Measurements from ENCODE around the gene FAM13A. TPM values are rescaled to one million over a fixed set of nuclear protein-coding genes. Genes with fewer than 3 reads are reported as not detected.

Gene FAM13A
- total and polyA plus RNA-seq, 2 donors (not counting 3 experiments of a cell fraction or from before 2014, with no cell fraction given), result 3.3 to 10.5 TPM

DNA sequence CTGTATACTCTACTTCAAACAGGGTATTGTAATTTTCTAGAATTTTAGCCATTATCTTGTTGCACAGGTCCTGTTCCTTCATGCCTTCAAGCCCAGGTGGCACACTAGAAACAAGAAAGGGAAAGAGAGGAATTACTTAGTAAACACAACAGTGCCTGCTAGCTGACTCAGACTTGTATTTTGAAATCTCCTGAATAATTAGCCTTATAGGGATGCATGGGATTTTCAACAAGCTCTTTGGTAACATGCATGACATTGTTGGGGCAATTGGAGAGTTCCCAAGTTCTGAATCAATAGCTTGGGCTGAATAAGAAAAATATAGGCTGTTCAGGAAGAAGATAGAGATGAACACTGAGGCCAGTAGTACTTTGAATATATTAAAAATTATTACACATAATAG is 118.8 kb downstream of the FAM13A start:
- POLR2A ChIA-PET, result no interaction called here
- Histone ChIP-seq H3K4me1 (ENCODE audit: control insufficient read depth, extremely low read depth, insufficient read depth, low read length) (no peaks in the 10 kb centered on the region), H3K9me3 (replicated peaks; ENCODE audit: control insufficient read depth, insufficient read depth, low read length) (no peaks in the 10 kb centered on the region), H3K36me3 (ENCODE audit: control insufficient read depth in 2 of 2, extremely low read depth in 1 of 2, insufficient read depth in 2 of 2, low read length in 2 of 2) (no peaks in the 10 kb centered on the region), H3K9me1 (replicated peaks; ENCODE audit: control insufficient read depth, extremely low read depth, insufficient read depth, low read length) (no peaks in the 10 kb centered on the region), H3K27me3 (ENCODE audit: control insufficient read depth in 2 of 2, insufficient read depth in 2 of 2, low read length in 2 of 2) (no peaks in the 10 kb centered on the region), H3K9ac (replicated peaks; ENCODE audit: extremely low read depth, insufficient read depth, low read length) (no peak overlapping the region), H3K79me2 (ENCODE audit: control insufficient read depth, insufficient read depth, low read length) (no peaks in the 10 kb centered on the region), H2AFZ (ENCODE audit: low read depth, low read length) (no peak overlapping the region), H3K27ac (ENCODE audit: insufficient read depth, low read depth, low read length) (no peak overlapping the region), H3K4me3 (replicated peaks in 1 of 3; ENCODE audit: insufficient read depth in 1 of 3, low read depth in 1 of 3, low read length in 3 of 3) (no peak overlapping the region), H3K4me2 (ENCODE audit: insufficient read depth, low read length) (no peak overlapping the region), H4K20me1 (replicated peaks; ENCODE audit: control insufficient read depth, extremely low read depth, insufficient read depth, low read length) (no peaks in the 10 kb centered on the region)
- DNase-seq (ENCODE audit: low read depth, low spot score) (peak; percentile 21), FAIRE-seq (no peak)
- dilution Hi-C loops (cut with MboI; ENCODE audit: extremely low pct_ligation_motif_present, low sequenced_read_pairs) (no loop called here), intact Hi-C loops (cut with micrococcal nuclease) (no loop called here)
- no peak for TF ChIP-seq EZH2 (IDR thresholded peaks at IDR 0.05; ENCODE audit: borderline replicate concordance, low read depth, low read length, severe bottlenecking)
- no peak for TF ChIP-seq POLR2A (IDR thresholded peaks at IDR 0.05; ENCODE audit: low read depth, low read length)
- TF ChIP-seq JUN (IDR thresholded peaks at IDR 0.05; ENCODE audit: borderline replicate concordance, insufficient read depth, insufficient read length, low read depth), result no peak
- BruUV-seq (replicated peaks), result no TSS peak
- CTCF ChIA-PET, result interaction anchor here (0.8 to 1.3 kb wide), 3 partner anchors 14 to 423 kb away, joined by 3 read pairs; no protein-coding TSS in a partner anchor

DNA sequence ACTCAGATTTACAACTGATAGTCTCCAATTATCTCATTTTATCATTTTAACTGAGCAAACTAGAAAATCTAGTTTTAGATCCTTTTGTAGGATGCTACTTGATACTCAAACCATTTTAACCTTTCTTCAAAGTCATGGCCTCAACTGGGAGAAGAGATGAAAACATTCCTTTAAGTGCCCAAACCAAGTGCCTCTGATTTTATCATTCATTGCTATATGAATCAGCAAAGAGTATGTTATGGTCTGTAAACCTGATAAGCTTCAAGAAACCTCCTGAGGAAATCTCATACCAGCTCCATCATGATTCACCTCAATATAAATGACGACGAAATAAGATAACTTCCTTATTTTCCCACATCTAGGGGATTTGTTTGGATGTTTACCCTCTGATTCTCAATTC is 119.9 kb downstream of the FAM13A start:
- Histone ChIP-seq H2AFZ (ENCODE audit: low read depth, low read length) (no peak overlapping the region), H3K4me3 (replicated peaks in 1 of 3; ENCODE audit: insufficient read depth in 1 of 3, low read depth in 1 of 3, low read length in 3 of 3) (no peak overlapping the region), H3K9me3 (replicated peaks; ENCODE audit: control insufficient read depth, insufficient read depth, low read length) (no peaks in the 10 kb centered on the region), H3K27ac (ENCODE audit: insufficient read depth, low read depth, low read length) (no peak overlapping the region), H3K9me1 (replicated peaks; ENCODE audit: control insufficient read depth, extremely low read depth, insufficient read depth, low read length) (no peaks in the 10 kb centered on the region), H3K27me3 (ENCODE audit: control insufficient read depth in 2 of 2, insufficient read depth in 2 of 2, low read length in 2 of 2) (no peaks in the 10 kb centered on the region), H3K9ac (replicated peaks; ENCODE audit: extremely low read depth, insufficient read depth, low read length) (no peak overlapping the region), H3K4me1 (ENCODE audit: control insufficient read depth, extremely low read depth, insufficient read depth, low read length) (no peaks in the 10 kb centered on the region), H3K36me3 (ENCODE audit: control insufficient read depth in 2 of 2, extremely low read depth in 1 of 2, insufficient read depth in 2 of 2, low read length in 2 of 2) (no peaks in the 10 kb centered on the region), H3K79me2 (ENCODE audit: control insufficient read depth, insufficient read depth, low read length) (no peaks in the 10 kb centered on the region), H3K4me2 (ENCODE audit: insufficient read depth, low read length) (no peak overlapping the region), H4K20me1 (replicated peaks; ENCODE audit: control insufficient read depth, extremely low read depth, insufficient read depth, low read length) (no peaks in the 10 kb centered on the region)
- FAIRE-seq (no peak), DNase-seq (ENCODE audit: low read depth, low spot score) (no peak)
- BruUV-seq (replicated peaks), result no TSS peak
- intact Hi-C loops (cut with micrococcal nuclease), result no loop called here
- ChIA-PET POLR2A (no interaction called here), CTCF (no interaction called here)
- TF ChIP-seq GATA2 (IDR thresholded peaks at IDR 0.05; ENCODE audit: insufficient read depth, insufficient read length, low read depth, low read length), result no peak
- dilution Hi-C loops (cut with MboI; ENCODE audit: extremely low pct_ligation_motif_present, low sequenced_read_pairs), result no loop called here
